Endothelial cell (in vitro differentiated cells): ENCODE measurements around the gene MRPL39. TPM values are rescaled to one million over a fixed set of nuclear protein-coding genes. Genes with fewer than 3 reads are reported as not detected.

Source experiments
- DNase-seq: peaks from one replicate; pipeline ENCODE4 v3.0.0; 2021; ENCODE audit warnings: low spot score
- H3K27ac Mint-ChIP-seq: one replicate; pipeline ENCODE4 v1.8.0; 2021; ENCODE audit warnings: mixed read lengths, inconsistent platforms; ENCODE audit not compliant: unreplicated experiment
- H3K27me3 Mint-ChIP-seq: one replicate; pipeline ENCODE4 v1.8.0; 2021; ENCODE audit warnings: mild to moderate bottlenecking, moderate library complexity, mixed read lengths, inconsistent platforms; ENCODE audit not compliant: unreplicated experiment
- H3K36me3 Mint-ChIP-seq: one replicate; pipeline ENCODE4 v1.8.0; 2021; ENCODE audit warnings: mild to moderate bottlenecking, low read depth, mixed read lengths, inconsistent platforms; ENCODE audit not compliant: unreplicated experiment
- H3K4me1 Mint-ChIP-seq: one replicate; pipeline ENCODE4 v1.8.0; 2021; ENCODE audit warnings: mild to moderate bottlenecking, mixed read lengths, inconsistent platforms; ENCODE audit not compliant: unreplicated experiment
- H3K4me3 Mint-ChIP-seq: one replicate; pipeline ENCODE4 v1.8.0; 2021; ENCODE audit warnings: mild to moderate bottlenecking, mixed read lengths, inconsistent platforms; ENCODE audit not compliant: unreplicated experiment
- H3K9me3 Mint-ChIP-seq: one replicate; pipeline ENCODE4 v1.8.0; 2021; ENCODE audit warnings: mixed read lengths, inconsistent platforms; ENCODE audit not compliant: unreplicated experiment
- total RNA-seq: library from RNA; stranded (reverse); fragmentation: NEBNext Ultra II Directional; extraction: Animal tissue kit (Norgen Biotek cat#: 25700); gene quantifications from one replicate; pipeline ENCODE4 v1.2.1, GENCODE V29; 2021; ENCODE audit not compliant: unreplicated experiment
- TF ChIP-seq, protein P1 (sequence below): fragments of 200-600 bp; sonication (generic); IDR thresholded peaks from one replicate; pipeline ENCODE4 v1.5.0; 2021; ENCODE audit warnings: antibody characterized with exemption; ENCODE audit not compliant: unreplicated experiment

Gene MRPL39
- total RNA-seq, 1 donor from 2014 or later = 25.0 TPM

GRCh38 chr21:25578056-25578961 is 29.0 kb downstream of the MRPL39 start:
- DNase-seq = no peak
- Mint-ChIP-seq H3K4me1 (peaks cover 18% of the 10 kb centered on the region), H3K9me3 (no peaks in the 10 kb centered on the region), H3K36me3 (no peaks in the 10 kb centered on the region), H3K27me3 (peaks cover 4% of the 10 kb centered on the region), H3K27ac (no peak overlapping the region), H3K4me3 (no peak overlapping the region)
- TF ChIP-seq, protein P1, sequence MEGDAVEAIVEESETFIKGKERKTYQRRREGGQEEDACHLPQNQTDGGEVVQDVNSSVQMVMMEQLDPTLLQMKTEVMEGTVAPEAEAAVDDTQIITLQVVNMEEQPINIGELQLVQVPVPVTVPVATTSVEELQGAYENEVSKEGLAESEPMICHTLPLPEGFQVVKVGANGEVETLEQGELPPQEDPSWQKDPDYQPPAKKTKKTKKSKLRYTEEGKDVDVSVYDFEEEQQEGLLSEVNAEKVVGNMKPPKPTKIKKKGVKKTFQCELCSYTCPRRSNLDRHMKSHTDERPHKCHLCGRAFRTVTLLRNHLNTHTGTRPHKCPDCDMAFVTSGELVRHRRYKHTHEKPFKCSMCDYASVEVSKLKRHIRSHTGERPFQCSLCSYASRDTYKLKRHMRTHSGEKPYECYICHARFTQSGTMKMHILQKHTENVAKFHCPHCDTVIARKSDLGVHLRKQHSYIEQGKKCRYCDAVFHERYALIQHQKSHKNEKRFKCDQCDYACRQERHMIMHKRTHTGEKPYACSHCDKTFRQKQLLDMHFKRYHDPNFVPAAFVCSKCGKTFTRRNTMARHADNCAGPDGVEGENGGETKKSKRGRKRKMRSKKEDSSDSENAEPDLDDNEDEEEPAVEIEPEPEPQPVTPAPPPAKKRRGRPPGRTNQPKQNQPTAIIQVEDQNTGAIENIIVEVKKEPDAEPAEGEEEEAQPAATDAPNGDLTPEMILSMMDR = no peak

DNA sequence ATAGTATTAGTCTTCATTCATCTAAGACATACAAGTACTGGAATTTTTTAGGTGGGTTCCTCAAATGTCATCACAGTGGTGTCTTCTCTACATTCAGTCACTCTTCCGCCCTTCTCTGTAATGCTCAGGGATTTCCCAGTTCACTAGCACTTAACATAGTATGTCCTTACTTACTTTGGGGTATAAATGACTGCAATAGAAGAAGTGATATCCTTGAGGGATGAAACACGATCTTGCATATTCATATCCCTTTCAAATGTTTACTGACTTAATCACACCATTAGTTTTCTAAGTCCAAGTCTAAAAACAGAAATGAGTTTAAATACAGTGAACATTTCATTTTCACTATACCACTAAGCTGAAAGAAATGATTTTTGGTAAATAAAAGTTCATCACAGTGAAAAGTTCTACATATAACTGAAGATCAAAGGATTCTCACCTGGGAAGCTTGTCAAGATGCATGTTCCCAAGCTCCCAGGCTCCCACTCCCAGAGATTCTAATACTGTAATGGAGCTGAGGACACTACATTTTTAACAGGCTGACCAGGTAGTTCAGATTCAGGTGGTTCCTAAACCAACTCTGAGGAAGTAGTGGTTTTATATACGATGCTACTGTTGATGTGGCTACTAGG is 29.7 kb downstream of the MRPL39 start:
- DNase-seq = no peak
- no peak overlapping the region for H3K4me3 Mint-ChIP-seq
- no peak overlapping the region for H3K27ac Mint-ChIP-seq
- no peaks in the 10 kb centered on the region for H3K9me3 Mint-ChIP-seq
- peaks cover 4% of the 10 kb centered on the region for H3K27me3 Mint-ChIP-seq
- TF ChIP-seq, protein P1 = no peak
- H3K4me1 Mint-ChIP-seq = peaks cover 11% of the 10 kb centered on the region
- H3K36me3 Mint-ChIP-seq = no peaks in the 10 kb centered on the region

DNA sequence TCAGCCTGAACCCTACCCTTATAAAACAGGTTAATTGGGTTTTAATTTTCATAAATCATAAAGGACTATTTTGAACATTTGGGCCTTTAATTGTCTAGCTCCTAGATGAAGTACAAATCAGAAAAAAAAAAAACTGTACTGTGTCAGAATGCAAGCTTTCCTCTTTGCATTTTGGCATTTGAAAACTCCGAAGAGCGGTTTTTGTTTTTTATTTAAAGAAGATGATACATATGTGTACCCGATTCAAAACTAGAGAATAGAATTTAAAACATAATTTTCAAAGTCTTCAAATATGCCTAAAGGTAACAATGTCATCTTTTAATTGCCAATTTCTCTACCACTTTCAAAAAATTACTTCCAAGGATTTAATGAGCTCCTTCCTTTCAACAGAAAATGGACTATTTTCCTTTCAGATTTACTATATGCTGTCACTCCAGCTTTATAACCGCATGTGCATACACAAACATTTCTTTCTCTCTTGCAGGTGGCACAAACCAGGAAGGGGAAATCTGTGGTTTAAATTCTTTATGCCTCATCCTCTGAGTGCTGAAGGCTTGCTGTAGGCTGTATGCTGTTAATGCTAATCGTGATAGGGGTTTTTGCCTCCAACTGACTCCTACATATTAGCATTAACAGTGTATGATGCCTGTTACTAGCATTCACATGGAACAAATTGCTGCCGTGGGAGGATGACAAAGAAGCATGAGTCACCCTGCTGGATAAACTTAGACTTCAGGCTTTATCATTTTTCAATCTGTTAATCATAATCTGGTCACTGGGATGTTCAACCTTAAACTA is 33.7 kb downstream of the MRPL39 start:
- no peak overlapping the region for H3K27ac Mint-ChIP-seq
- peaks cover 5% of the 10 kb centered on the region for H3K4me1 Mint-ChIP-seq
- H3K4me3 Mint-ChIP-seq = no peak overlapping the region
- H3K36me3 Mint-ChIP-seq = no peaks in the 10 kb centered on the region
- no peak for DNase-seq
- H3K9me3 Mint-ChIP-seq = no peaks in the 10 kb centered on the region
- TF ChIP-seq, protein P1 = no peak
- no peaks in the 10 kb centered on the region for H3K27me3 Mint-ChIP-seq

DNA sequence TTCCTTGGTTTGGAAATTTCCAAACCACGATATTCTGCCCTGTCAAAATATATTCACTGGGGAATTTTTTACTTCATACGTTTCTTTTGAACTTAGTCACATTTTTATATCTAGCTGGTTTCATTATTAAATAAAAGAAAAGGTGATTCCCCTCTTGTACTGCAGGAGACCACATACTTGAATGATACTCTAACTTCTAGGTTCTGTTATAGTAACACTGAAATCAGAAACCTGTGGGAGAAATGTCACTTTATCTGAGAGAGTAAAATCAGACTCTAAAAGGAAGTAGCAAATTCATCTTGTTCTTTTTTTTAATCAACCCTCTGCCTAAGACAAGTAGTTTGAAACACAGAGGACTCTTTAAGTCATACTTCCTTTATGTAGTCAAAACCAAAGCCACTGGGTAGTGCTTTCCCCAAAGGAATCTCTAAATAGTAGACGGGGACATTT is 34.4 kb downstream of the MRPL39 start:
- Mint-ChIP-seq H3K9me3 (no peaks in the 10 kb centered on the region), H3K36me3 (no peaks in the 10 kb centered on the region), H3K4me1 (peaks cover 11% of the 10 kb centered on the region), H3K27ac (no peak overlapping the region), H3K27me3 (no peaks in the 10 kb centered on the region), H3K4me3 (no peak overlapping the region)
- TF ChIP-seq, protein P1 = no peak
- no peak for DNase-seq
